B cell (primary cell): ENCODE measurements around the gene EEF1B2. TPM values are rescaled to one million over a fixed set of nuclear protein-coding genes. Genes with fewer than 3 reads are reported as not detected.

Experiments
- ATAC-seq: fragments of 200-7000 bp; cut with Tn5 transposase; one replicate; pipeline ENCODE4 v1.10.0; 2021; ENCODE audit warnings: low read depth, mild to moderate bottlenecking, moderate number of reproducible peaks, moderate library complexity
- CTCF ChIA-PET: fragments of 350-600 bp; sonication (Branson Sonifier 250); formaldehyde crosslinking; loops from one replicate; lab custom pipeline; 2021; ENCODE audit warnings: antibody characterized with exemption, inconsistent platforms; lab: Charles Lee
- POLR2A ChIA-PET: fragments of 350-600 bp; sonication (Branson Sonifier 250); formaldehyde crosslinking; loops from one replicate; lab custom pipeline; 2021; ENCODE audit warnings: antibody characterized with exemption; lab: Charles Lee
- DNase-seq: peaks from one replicate; pipeline ENCODE4 v3.0.0; 2013
- H2AFZ ChIP-seq: 2 replicates; pipeline ENCODE4 v1.6.1; 2012; ENCODE audit warnings: mild to moderate bottlenecking, low read depth, low read length; ENCODE audit not compliant: insufficient read depth, poor library complexity, severe bottlenecking
- H3K27ac ChIP-seq, 2 donors: 1 replicate in 1 of 2; 2 replicates in 1 of 2; pipeline ENCODE4 v1.5.1; 2012 to 2013; ENCODE audit warnings: low read length in 2 of 2, mild to moderate bottlenecking in 2 of 2, moderate library complexity in 1 of 2
- H3K27me3 ChIP-seq, 4 experiments: fragments of 200-600 bp in 1 of 4; sonication (generic) in 1 of 4; replicated peaks in 1 of 4; 1 replicate in 2 of 4; 2 replicates in 2 of 4; pipeline versions ENCODE4 v1.6.1 to v1.7.0; 2013 to 2016; ENCODE audit warnings: low read length in 3 of 4, mild to moderate bottlenecking in 2 of 4, mixed read lengths in 1 of 4, moderate library complexity in 1 of 4; ENCODE audit not compliant: insufficient read depth in 4 of 4, control insufficient read depth in 3 of 4; ENCODE audit errors: control extremely low read depth in 1 of 4
- H3K36me3 ChIP-seq, 2 experiments: replicated peaks in 1 of 2; 1 replicate in 1 of 2; 2 replicates in 1 of 2; pipeline versions ENCODE4 v1.6.1 to v1.7.1; 2013; ENCODE audit warnings: low read length in 1 of 2; ENCODE audit not compliant: insufficient read depth in 2 of 2, control insufficient read depth in 1 of 2; ENCODE audit errors: control extremely low read depth in 1 of 2, extremely low read depth in 1 of 2
- H3K4me1 ChIP-seq, 2 donors: fragments of 200-600 bp in 1 of 2; sonication (generic) in 1 of 2; 1 replicate in 1 of 2; 2 replicates in 1 of 2; pipeline versions ENCODE4 v1.5.1 to v1.6.1; 2013 to 2017; ENCODE audit warnings: low read length in 2 of 2; ENCODE audit not compliant: control insufficient read depth in 2 of 2, insufficient read depth in 2 of 2
- H3K4me2 ChIP-seq: replicated peaks from 2 replicates; pipeline ENCODE3; 2012; ENCODE audit warnings: mild to moderate bottlenecking, low read depth, low read length; ENCODE audit not compliant: poor library complexity, severe bottlenecking
- H3K4me3 ChIP-seq, 5 experiments: fragments of 200-600 bp in 1 of 5; sonication (generic) in 1 of 5; 1 replicate in 3 of 5; 2 replicates in 2 of 5; pipeline versions ENCODE4 v1.5.1 to v1.7.0; 2011 to 2016; ENCODE audit warnings: low read length in 4 of 5, mild to moderate bottlenecking in 4 of 5, low read depth in 2 of 5, control low read depth in 1 of 5, moderate library complexity in 1 of 5; ENCODE audit not compliant: insufficient read depth in 1 of 5; ENCODE audit errors: control extremely low read depth in 1 of 5, extremely low read depth in 1 of 5
- H3K79me2 ChIP-seq: fragments of 200-600 bp; sonication (generic); one replicate; pipeline ENCODE4 v1.6.0; 2016; ENCODE audit warnings: low read length; ENCODE audit not compliant: control insufficient read depth, insufficient read depth
- H3K9ac ChIP-seq: fragments of 200-600 bp; sonication (generic); 2 replicates; pipeline ENCODE4 v1.6.1; 2017; ENCODE audit warnings: mild to moderate bottlenecking, low read length, moderate library complexity
- H3K9me3 ChIP-seq, 3 donors: one replicate each; pipeline versions ENCODE4 v1.6.1 to v1.7.1; 2013; ENCODE audit warnings: low read length in 2 of 3; ENCODE audit not compliant: control insufficient read depth in 2 of 3, insufficient read depth in 1 of 3; ENCODE audit errors: control extremely low read depth in 1 of 3
- H4K20me1 ChIP-seq: 2 replicates; pipeline ENCODE4 v1.6.0; 2012; ENCODE audit warnings: mild to moderate bottlenecking, low read length; ENCODE audit not compliant: insufficient read depth, control insufficient read depth, poor library complexity, severe bottlenecking
- H3K27ac Mint-ChIP-seq: one replicate; pipeline ENCODE4 v1.8.0; 2021; ENCODE audit warnings: mixed read lengths
- H3K27me3 Mint-ChIP-seq: one replicate; pipeline ENCODE4 v1.8.0; 2021; ENCODE audit warnings: mixed read lengths
- H3K4me1 Mint-ChIP-seq: one replicate; pipeline ENCODE4 v1.8.0; 2021; ENCODE audit warnings: mixed read lengths
- H3K4me3 Mint-ChIP-seq: one replicate; pipeline ENCODE4 v1.8.0; 2021; ENCODE audit warnings: mixed read lengths
- H3K9me3 Mint-ChIP-seq: one replicate; pipeline ENCODE4 v1.8.0; 2022; ENCODE audit warnings: mixed read lengths; ENCODE audit not compliant: insufficient read depth
- CTCF ChIP-seq: fragments of 200-600 bp; IDR thresholded peaks from one replicate; pipeline ENCODE4 v1.8.0; 2022; ENCODE audit warnings: antibody characterized with exemption, mild to moderate bottlenecking
- EZH2 ChIP-seq: IDR thresholded peaks from 2 replicates; pipeline ENCODE4 v1.6.1; 2012; ENCODE audit warnings: borderline replicate concordance, low read depth, mild to moderate bottlenecking, moderate library complexity, low read length; ENCODE audit not compliant: insufficient read depth, poor library complexity, severe bottlenecking
- whole genome bisulfite sequencing: methylation state at CpG from one replicate; pipeline ENCODE4 v1.1.5; 2013; ENCODE audit warnings: missing lambda C conversion rate; ENCODE audit not compliant: insufficient coverage; 5-methylcytosine and 5-hydroxymethylcytosine counted together
- intact Hi-C: fragments of 100-400 bp; cut with micrococcal nuclease; formaldehyde crosslinking; loops from one replicate; pipeline ENCODE4 v1.10.0; 2022
- polyA plus RNA-seq: library from polyadenylated mRNA; depleted of rRNA; stranded (reverse); fragments of >200 nt; gene quantifications from 2 replicates; pipeline ENCODE4 v1.2.3, GENCODE V29; 2012
- total RNA-seq, 2 donors: library from RNA; stranded (reverse); fragments of 120-200 nt in 1 of 2; gene quantifications; 1 replicate in 1 of 2; 2 replicates in 1 of 2; pipeline versions ENCODE4 v1.2.3 to v1.2.4, GENCODE V29; 2013 to 2022

The EEF1B2 gene
- total and polyA plus RNA-seq, 2 donors (not counting 1 experiment from before 2014, with no cell fraction given) = 815 to 862 TPM

GRCh38 chr2:206143451-206143850, 16.2 kb upstream of the EEF1B2 start:
- Histone ChIP-seq H3K4me3 (no peak overlapping the region), H3K79me2 (no peaks in the 10 kb centered on the region), H3K27me3 (no peaks in the 10 kb centered on the region), H3K27ac (no peak overlapping the region), H3K36me3 (peaks cover 17 to 82% of the 10 kb centered on the region in 2 experiments), H3K9ac (no peak overlapping the region), H3K4me2 (no peak overlapping the region), H3K9me3 (no peaks in the 10 kb centered on the region), H3K4me1 (no peaks in the 10 kb centered on the region), H2AFZ (no peak overlapping the region), H4K20me1 (no peaks in the 10 kb centered on the region)
- ChIA-PET CTCF (no interaction called here), POLR2A (no interaction called here)
- DNase-seq = no peak
- WGBS = no CpG with 5 or more reads among the region's 4 CpGs
- no peak overlapping the region for H3K4me3 Mint-ChIP-seq
- H3K27ac Mint-ChIP-seq = no peak overlapping the region
- no peaks in the 10 kb centered on the region for H3K4me1 Mint-ChIP-seq
- intact Hi-C loops = no loop called here
- no peak for ATAC-seq
- H3K27me3 Mint-ChIP-seq = no peaks in the 10 kb centered on the region
- TF ChIP-seq EZH2 (no peak), CTCF (no peak)
- H3K9me3 Mint-ChIP-seq = no peaks in the 10 kb centered on the region

DNA sequence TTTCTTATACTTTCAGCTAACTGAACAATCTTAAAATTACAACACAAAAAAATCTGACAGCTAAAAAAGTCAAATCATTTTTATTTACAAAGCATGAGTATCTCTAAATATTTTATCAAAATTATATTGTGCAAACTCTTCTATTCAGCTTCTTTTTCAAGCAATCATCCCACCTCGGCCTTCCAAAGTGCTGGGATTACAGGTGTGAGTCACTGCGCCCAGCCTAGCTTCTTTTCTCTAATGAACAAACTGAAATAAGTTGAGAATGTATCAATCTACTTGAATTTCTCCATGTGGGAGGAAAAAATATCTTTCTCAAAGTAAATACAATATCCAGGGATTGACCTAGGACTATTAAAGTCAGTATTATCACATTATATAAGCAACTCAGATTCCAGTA, 15.3 kb upstream of the EEF1B2 start:
- no peaks in the 10 kb centered on the region for H3K9me3 Mint-ChIP-seq
- no peak overlapping the region for H3K27ac Mint-ChIP-seq
- DNase-seq = no peak
- no peaks in the 10 kb centered on the region for H3K27me3 ChIP-seq
- no peak for ATAC-seq
- no peaks in the 10 kb centered on the region for H3K27me3 Mint-ChIP-seq
- peaks cover 17 to 84% of the 10 kb centered on the region in 2 experiments for H3K36me3 ChIP-seq
- TF ChIP-seq EZH2 = no peak
- TF ChIP-seq CTCF = no peak
- no peak overlapping the region for H3K27ac ChIP-seq
- WGBS = no CpG with 5 or more reads among the region's 2 CpGs
- H2AFZ ChIP-seq = no peak overlapping the region
- H3K9me3 ChIP-seq = no peaks in the 10 kb centered on the region
- H4K20me1 ChIP-seq = no peaks in the 10 kb centered on the region
- no peaks in the 10 kb centered on the region for H3K4me1 ChIP-seq
- H3K4me3 Mint-ChIP-seq = no peak overlapping the region
- no peak overlapping the region for H3K4me3 ChIP-seq
- H3K4me1 Mint-ChIP-seq = no peaks in the 10 kb centered on the region
- no peaks in the 10 kb centered on the region for H3K79me2 ChIP-seq
- no peak overlapping the region for H3K9ac ChIP-seq
- POLR2A ChIA-PET = no interaction called here
- H3K4me2 ChIP-seq = no peak overlapping the region
- CTCF ChIA-PET = no interaction called here
- intact Hi-C loops = no loop called here
